MCF 10A (cell line): ENCODE results near the gene OPALIN. TPM values are rescaled to one million over a fixed set of nuclear protein-coding genes. Genes with fewer than 3 reads are reported as not detected.

Experiments
- Bru-seq: library from RNA; stranded (reverse); fragments of 400-500 nt; gene quantifications from one replicate; lab custom pipeline; 2021; lab: Mats Ljungman, UMichigan
- BruChase-seq, 2 experiments: library from RNA; stranded (reverse); fragments of 400-500 nt; gene quantifications; one replicate each; lab custom pipeline; 2021; lab: Mats Ljungman, UMichigan
- BruUV-seq: library from RNA; stranded (reverse); fragments of 400-500 nt; replicated peaks from 2 replicates; lab custom pipeline; 2021; lab: Mats Ljungman, UMichigan
- CTCF ChIA-PET: fragments of 300-600 bp; sonication (Branson Sonifier 250); formaldehyde crosslinking; extraction: SDS; loops from one replicate; lab custom pipeline; 2021; ENCODE audit warnings: antibody characterized with exemption, inconsistent platforms; lab: Yijun Ruan, JAX
- POLR2A ChIA-PET: fragments of 300-600, 350-650 bp; sonication (Branson Sonifier 250); formaldehyde crosslinking; extraction: SDS; loops from one replicate; lab custom pipeline; 2020; ENCODE audit warnings: antibody characterized with exemption, inconsistent platforms; lab: Yijun Ruan, JAX
- DNase-seq: peaks from one replicate; pipeline ENCODE4 v3.0.0-alpha.2; 2018; ENCODE audit not compliant: unreplicated experiment
- H3K27ac Mint-ChIP-seq: one replicate; pipeline ENCODE4 v1.8.0; 2022; ENCODE audit warnings: mild to moderate bottlenecking, low read depth, mixed read lengths; ENCODE audit not compliant: unreplicated experiment
- H3K27me3 Mint-ChIP-seq: one replicate; pipeline ENCODE4 v1.8.0; 2022; ENCODE audit warnings: mixed read lengths; ENCODE audit not compliant: insufficient read depth, unreplicated experiment
- H3K36me3 Mint-ChIP-seq: one replicate; pipeline ENCODE4 v1.8.0; 2022; ENCODE audit warnings: mild to moderate bottlenecking, moderate library complexity, mixed read lengths; ENCODE audit not compliant: insufficient read depth, unreplicated experiment
- H3K4me1 Mint-ChIP-seq: one replicate; pipeline ENCODE4 v1.8.0; 2022; ENCODE audit warnings: mixed read lengths; ENCODE audit not compliant: insufficient read depth, unreplicated experiment
- H3K4me3 Mint-ChIP-seq: one replicate; pipeline ENCODE4 v1.8.0; 2022; ENCODE audit warnings: mild to moderate bottlenecking, moderate library complexity, mixed read lengths; ENCODE audit not compliant: unreplicated experiment
- H3K9me3 Mint-ChIP-seq: one replicate; pipeline ENCODE4 v1.8.0; 2022; ENCODE audit warnings: mixed read lengths; ENCODE audit not compliant: unreplicated experiment
- CTCF ChIP-seq: fragments of 200-600 bp; IDR thresholded peaks from one replicate; pipeline ENCODE4 v1.8.0; 2022; ENCODE audit warnings: antibody characterized with exemption, mild to moderate bottlenecking; ENCODE audit not compliant: unreplicated experiment
- intact Hi-C: fragments of 100-400 bp; cut with micrococcal nuclease; formaldehyde crosslinking; loops from 2 replicates; pipeline ENCODE4 v1.14.1; 2022
- long read RNA-seq: library from polyadenylated mRNA; stranded (forward); transcript quantifications from one replicate; pipeline ENCODE4 v2.0.0, GENCODE V29; 2022
- total RNA-seq: library from RNA; stranded (reverse); gene quantifications from 2 replicates; pipeline ENCODE4 v1.2.3, GENCODE V29; 2022

Gene OPALIN
- total RNA-seq: not detected in 2 replicates
- Bru-seq, nascent RNA: not detected
- percentile 37 among the genes with signal in this experiment for BruChase-seq, experiment 1, labeled RNA remaining after a 6-hour chase
- BruChase-seq, experiment 2, labeled RNA remaining after a 2-hour chase: percentile 11 among the genes with signal in this experiment
- long read RNA-seq: 0 reads

GRCh38 chr10:96358851-96359540, at the start of gene OPALIN:
Gene OPALIN, minus strand, starts transcription at chr10:96359002. Its CDS starts 106 bp downstream, at chr10:96358896.
- DNase-seq: no peak
- no peak within 1 kb of the TSS for H3K4me3 Mint-ChIP-seq
- peaks cover 31% of the 10 kb centered on the region for H3K27me3 Mint-ChIP-seq
- no peak for TF ChIP-seq CTCF
- POLR2A ChIA-PET: interaction anchor here (0.7 kb wide), 1 partner anchor 135 kb away, joined by 3 read pairs; no protein-coding TSS in a partner anchor
- intact Hi-C loops: no loop called here
- no peak within 1 kb of the TSS for H3K27ac Mint-ChIP-seq
- no TSS peak for BruUV-seq
- CTCF ChIA-PET: interaction anchor here (0.6 to 1.9 kb wide), 7 partner anchors 8 to 179 kb away, joined by 3 to 8 read pairs (median 3); no protein-coding TSS in a partner anchor
- no peaks in the 10 kb centered on the region for H3K9me3 Mint-ChIP-seq
- no peaks in the 10 kb centered on the region for H3K36me3 Mint-ChIP-seq
- no peaks in the 10 kb centered on the region for H3K4me1 Mint-ChIP-seq

GRCh38 chr10:96408201-96408600, 49.4 kb upstream of the OPALIN start:
- BruUV-seq: no TSS peak
- Mint-ChIP-seq H3K27ac (no peak overlapping the region), H3K9me3 (no peaks in the 10 kb centered on the region), H3K27me3 (peaks cover 58% of the 10 kb centered on the region), H3K4me3 (no peak overlapping the region), H3K4me1 (no peaks in the 10 kb centered on the region), H3K36me3 (no peaks in the 10 kb centered on the region)
- TF ChIP-seq CTCF: no peak
- ChIA-PET POLR2A (no interaction called here), CTCF (interaction anchor here (0.8 to 0.9 kb wide), 2 partner anchors 13 to 103 kb away, joined by 4 to 5 read pairs; no protein-coding TSS in a partner anchor)
- DNase-seq: no peak
- intact Hi-C loops: no loop called here

GRCh38 chr10:96407560-96408069, 48.8 kb upstream of the OPALIN start:
- no TSS peak for BruUV-seq
- H3K27me3 Mint-ChIP-seq: peaks cover 63% of the 10 kb centered on the region
- no peak for TF ChIP-seq CTCF
- ChIA-PET CTCF (interaction anchor here (0.8 to 0.9 kb wide), 3 partner anchors 12 to 103 kb away, joined by 3 to 5 read pairs (median 4); no protein-coding TSS in a partner anchor), POLR2A (no interaction called here)
- intact Hi-C loops: no loop called here
- no peaks in the 10 kb centered on the region for H3K36me3 Mint-ChIP-seq
- no peak overlapping the region for H3K4me3 Mint-ChIP-seq
- peaks cover 4% of the 10 kb centered on the region for H3K4me1 Mint-ChIP-seq
- H3K9me3 Mint-ChIP-seq: no peaks in the 10 kb centered on the region
- no peak overlapping the region for H3K27ac Mint-ChIP-seq
- no peak for DNase-seq

- no peak for DNase-seq
- Mint-ChIP-seq H3K4me3 (no peak overlapping the region), H3K9me3 (no peaks in the 10 kb centered on the region), H3K27ac (no peak overlapping the region), H3K27me3 (peaks cover 79% of the 10 kb centered on the region), H3K36me3 (no peaks in the 10 kb centered on the region), H3K4me1 (peaks cover 6% of the 10 kb centered on the region)
- POLR2A ChIA-PET: no interaction called here
- CTCF ChIA-PET: interaction anchor here (0.7 kb wide), 1 partner anchor 11 kb away, joined by 3 read pairs; no protein-coding TSS in a partner anchor
- no peak for TF ChIP-seq CTCF
- no TSS peak for BruUV-seq
- intact Hi-C loops: no loop called here
Measured at GRCh38 chr10:96406091-96406490, 47.3 kb upstream of the OPALIN start.
